IMR-90 (cell line): ENCODE data around the gene ARHGEF33. TPM values are rescaled to one million over a fixed set of nuclear protein-coding genes. Genes with fewer than 3 reads are reported as not detected.

ENCODE experiments used
- ATAC-seq: fragments of 200-7000 bp; cut with Tn5 transposase; 2 replicates; pipeline ENCODE4 v1.9.1; 2020; ENCODE audit warnings: low read depth, mild to moderate bottlenecking, moderate library complexity
- BruUV-seq: library from RNA; stranded (reverse); fragments of 400-500 nt; replicated peaks from 2 replicates; lab custom pipeline; 2021; lab: Mats Ljungman, UMichigan
- CTCF ChIA-PET: fragments of 300-600 bp; formaldehyde crosslinking; extraction: SDS; loops from one replicate; lab custom pipeline; 2021; ENCODE audit warnings: antibody characterized with exemption; lab: Yijun Ruan, JAX
- POLR2A ChIA-PET: fragments of 300-600 bp; sonication (Branson Sonifier 250); formaldehyde crosslinking; loops from one replicate; lab custom pipeline; 2022; ENCODE audit warnings: antibody characterized with exemption; ENCODE audit not compliant: unreplicated experiment; lab: Charles Lee
- DNase-seq: peaks from one replicate; pipeline ENCODE4 v3.0.0; 2013
- H2AFZ ChIP-seq: replicated peaks from 2 replicates; pipeline ENCODE3; 2013; ENCODE audit warnings: low read length, mild to moderate bottlenecking; ENCODE audit not compliant: poor library complexity
- H2AK5ac ChIP-seq: 2 replicates; pipeline ENCODE4 v1.6.1; 2013; ENCODE audit warnings: low read depth, low read length, inconsistent platforms
- H2AK9ac ChIP-seq: replicated peaks from 2 replicates; pipeline ENCODE3; 2013; ENCODE audit warnings: mild to moderate bottlenecking, low read depth, low read length, moderate library complexity; ENCODE audit not compliant: poor library complexity
- H2BK120ac ChIP-seq: 2 replicates; pipeline ENCODE4 v1.6.1; 2013; ENCODE audit warnings: low read depth, low read length, inconsistent platforms
- H2BK15ac ChIP-seq: 3 replicates; pipeline ENCODE4 v1.6.1; 2013; ENCODE audit warnings: low read depth, low read length, inconsistent platforms
- H2BK20ac ChIP-seq: 2 replicates; pipeline ENCODE4 v1.6.1; 2013; ENCODE audit warnings: low read depth, mild to moderate bottlenecking, inconsistent platforms, low read length, moderate library complexity
- H2BK5ac ChIP-seq: 2 replicates; pipeline ENCODE4 v1.6.1; 2013; ENCODE audit warnings: mild to moderate bottlenecking, low read depth, low read length, inconsistent platforms; ENCODE audit not compliant: poor library complexity, severe bottlenecking
- H3K14ac ChIP-seq: replicated peaks from 2 replicates; pipeline ENCODE4 v1.6.1; 2013; ENCODE audit warnings: low read depth, low read length, inconsistent platforms
- H3K18ac ChIP-seq: 2 replicates; pipeline ENCODE4 v1.6.1; 2013; ENCODE audit warnings: low read depth, low read length, control low read depth
- H3K23ac ChIP-seq: 2 replicates; pipeline ENCODE4 v1.6.1; 2013; ENCODE audit warnings: low read depth, low read length, inconsistent platforms
- H3K27ac ChIP-seq: 2 replicates; pipeline ENCODE4 v1.5.1; 2013; ENCODE audit warnings: mild to moderate bottlenecking, control low read depth, low read length; ENCODE audit not compliant: insufficient read depth
- H3K27me3 ChIP-seq: 2 replicates; pipeline ENCODE4 v1.6.1; 2013; ENCODE audit warnings: low read length; ENCODE audit not compliant: control insufficient read depth, insufficient read depth
- H3K36me3 ChIP-seq: 2 replicates; pipeline ENCODE4 v1.6.1; 2013; ENCODE audit warnings: low read length, mixed read lengths; ENCODE audit not compliant: control insufficient read depth, insufficient read depth
- H3K4ac ChIP-seq: 2 replicates; pipeline ENCODE4 v1.6.1; 2013; ENCODE audit warnings: low read depth, low read length, inconsistent platforms
- H3K4me1 ChIP-seq: 2 replicates; pipeline ENCODE4 v1.6.1; 2013; ENCODE audit warnings: low read length, mixed read lengths; ENCODE audit not compliant: control insufficient read depth, insufficient read depth
- H3K4me2 ChIP-seq: 2 replicates; pipeline ENCODE4 v1.6.1; 2013; ENCODE audit warnings: low read depth, mild to moderate bottlenecking, control low read depth, low read length, moderate library complexity
- H3K4me3 ChIP-seq: 2 replicates; pipeline ENCODE4 v1.5.1; 2013; ENCODE audit warnings: low read depth, mild to moderate bottlenecking, control low read depth, low read length, moderate library complexity; ENCODE audit not compliant: insufficient read depth
- H3K56ac ChIP-seq: 2 replicates; pipeline ENCODE4 v1.6.1; 2013; ENCODE audit warnings: low read length, inconsistent platforms; ENCODE audit not compliant: insufficient read depth; ENCODE audit errors: extremely low read depth
- H3K79me1 ChIP-seq, 2 experiments: 2 replicates each; pipeline ENCODE4 v1.6.1; 2013; ENCODE audit warnings: low read length in 2 of 2, inconsistent platforms in 1 of 2, low read depth in 1 of 2
- H3K9ac ChIP-seq: 2 replicates; pipeline ENCODE4 v1.6.1; 2013; ENCODE audit warnings: low read depth, low read length, control low read depth
- H3K9me1 ChIP-seq: 2 replicates; pipeline ENCODE4 v1.6.1; 2013; ENCODE audit warnings: low read length, inconsistent platforms; ENCODE audit not compliant: insufficient read depth
- H3K9me3 ChIP-seq: 2 replicates; pipeline ENCODE4 v1.6.1; 2013; ENCODE audit warnings: low read length; ENCODE audit not compliant: control insufficient read depth, insufficient read depth
- H4K20me1 ChIP-seq: 2 replicates; pipeline ENCODE4 v1.6.1; 2013; ENCODE audit warnings: low read length, inconsistent platforms; ENCODE audit not compliant: insufficient read depth
- H4K5ac ChIP-seq: 2 replicates; pipeline ENCODE4 v1.6.1; 2013; ENCODE audit warnings: mild to moderate bottlenecking, low read depth, low read length, control low read depth
- H4K8ac ChIP-seq, 2 experiments: 2 replicates each; pipeline ENCODE4 v1.6.1; 2013; ENCODE audit warnings: low read depth in 2 of 2, low read length in 2 of 2, control low read depth in 1 of 2, inconsistent platforms in 1 of 2
- H4K91ac ChIP-seq: 2 replicates; pipeline ENCODE4 v1.6.1; 2013; ENCODE audit warnings: low read depth, low read length, inconsistent platforms; ENCODE audit not compliant: insufficient read depth
- BHLHE40 ChIP-seq: fragments of 150-350 bp; IDR thresholded peaks from 2 replicates; pipeline ENCODE4 v1.6.1; 2016; ENCODE audit warnings: mild to moderate bottlenecking, low read depth, low read length
- CHD1 ChIP-seq: IDR thresholded peaks from 2 replicates; pipeline ENCODE4 v1.6.1; 2012; ENCODE audit warnings: low read depth, low read length, improper control_type of control experiment
- FOS ChIP-seq: fragments of 150-350 bp; IDR thresholded peaks from 2 replicates; pipeline ENCODE4 v1.6.1; 2016; ENCODE audit warnings: low read depth, low read length
- MAFK ChIP-seq: IDR thresholded peaks from 2 replicates; pipeline ENCODE4 v1.6.1; 2012; ENCODE audit warnings: low read depth, low read length, improper control_type of control experiment
- NFE2L2 ChIP-seq: fragments of 150-350 bp; IDR thresholded peaks from 2 replicates; pipeline ENCODE4 v1.6.1; 2016; ENCODE audit warnings: low read depth, mild to moderate bottlenecking, low read length
- RFX5 ChIP-seq: IDR thresholded peaks from 2 replicates; pipeline ENCODE4 v1.8.0; 2012; ENCODE audit warnings: low read depth, mild to moderate bottlenecking, low read length, moderate library complexity
- SMC3 ChIP-seq: fragments of 150-350 bp; IDR thresholded peaks from 2 replicates; pipeline ENCODE4 v1.6.1; 2016; ENCODE audit warnings: low read depth, mild to moderate bottlenecking, antibody characterized with exemption, low read length, moderate library complexity
- USF2 ChIP-seq: fragments of 150-350 bp; IDR thresholded peaks from 2 replicates; pipeline ENCODE4 v1.6.1; 2017; ENCODE audit warnings: mild to moderate bottlenecking, antibody characterized with exemption, low read length, low read depth
- WGBS, 2 experiments: methylation state at CpG; one replicate each; pipeline versions ENCODE4 v1.1.5 to v1.1.7; 2013; ENCODE audit warnings: missing lambda C conversion rate in 2 of 2; ENCODE audit not compliant: insufficient read length in 1 of 2; ENCODE audit errors: extremely low coverage in 2 of 2; 5-methylcytosine and 5-hydroxymethylcytosine counted together
- dilution Hi-C: fragments of 300-500 bp; cut with HindIII; formaldehyde crosslinking; loops from one replicate; pipeline ENCODE4 v1.14.3; 2018; ENCODE audit warnings: low sequenced_read_pairs; ENCODE audit not compliant: unreplicated experiment
- in situ Hi-C: fragments of 300-500 bp; cut with MboI; formaldehyde crosslinking; loops from 3 replicates; pipeline ENCODE4 v1.14.3; 2019; ENCODE audit warnings: low sequenced_read_pairs, inconsistent platforms, mixed read lengths
- intact Hi-C: fragments of 100-400 bp; cut with micrococcal nuclease; formaldehyde crosslinking; loops from 2 replicates; pipeline ENCODE4 v1.10.0; 2022
- polyA plus RNA-seq, 3 experiments: library from polyadenylated mRNA; depleted of rRNA; stranded (reverse); fragments of >200 nt; gene quantifications; 2 replicates each; pipeline ENCODE4 v1.2.3, GENCODE V29; 2012; ENCODE audit warnings: low replicate concordance in 1 of 3
- total RNA-seq: library from RNA; depleted of rRNA; stranded (reverse); fragments of >200 nt; gene quantifications from 2 replicates; pipeline ENCODE4 v1.2.3, GENCODE V29; 2012

The ARHGEF33 gene
- total and polyA plus RNA-seq, 2 of the 4 experiments (the other 2 are of a cell fraction) = 0.18 to 0.21 TPM

DNA sequence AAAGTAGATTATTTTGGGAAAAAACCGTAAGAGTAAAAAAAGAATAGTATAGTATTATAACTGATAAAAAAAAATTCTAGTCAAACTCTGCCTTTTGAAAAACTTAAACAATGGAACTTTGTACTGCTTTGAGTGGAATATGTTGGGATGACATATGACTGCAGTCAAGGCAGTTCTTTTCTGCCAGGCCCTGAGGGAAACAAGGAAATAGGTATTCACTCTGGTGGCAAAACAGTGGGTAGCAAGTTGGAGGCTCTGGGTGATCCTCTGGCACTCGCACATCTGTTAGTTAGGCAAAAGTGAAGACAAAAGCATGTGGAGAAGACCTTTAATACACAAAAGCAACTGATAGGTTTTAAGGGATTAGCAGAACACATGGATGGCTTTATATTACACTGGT, 102.2 kb downstream of the ARHGEF33 start:
- H2BK15ac ChIP-seq = no peak overlapping the region
- in situ Hi-C loops (no loop called here), dilution Hi-C loops (no loop called here), intact Hi-C loops (loop anchor here (10.0 kb wide), 1 partner anchor 117 kb away; the partner anchor contains the start of genes DHX57 and MORN2)
- no peak overlapping the region for H3K27ac ChIP-seq
- no peak overlapping the region for H2AK5ac ChIP-seq
- H3K4me3 ChIP-seq = no peak overlapping the region
- H2BK120ac ChIP-seq = no peak overlapping the region
- H3K18ac ChIP-seq = no peak overlapping the region
- H2AK9ac ChIP-seq = no peak overlapping the region
- no peaks in the 10 kb centered on the region for H4K20me1 ChIP-seq
- ChIA-PET CTCF (interaction anchor here (0.6 kb wide), 1 partner anchor 121 kb away, joined by 3 read pairs; no protein-coding TSS in a partner anchor), POLR2A (no interaction called here)
- no peak for ATAC-seq
- H2BK5ac ChIP-seq = no peak overlapping the region
- H3K23ac ChIP-seq = no peak overlapping the region
- WGBS, 2 experiments = 100% methylated on average over 1 of the region's 2 CpGs; no CpG with 5 or more reads in 1 of the 2 experiments
- H2AFZ ChIP-seq = no peak overlapping the region
- H4K5ac ChIP-seq = no peak overlapping the region
- H3K56ac ChIP-seq = no peak overlapping the region
- no peaks in the 10 kb centered on the region for H3K4me1 ChIP-seq
- H3K4ac ChIP-seq = no peak overlapping the region
- H3K14ac ChIP-seq = no peak overlapping the region
- TF ChIP-seq MAFK = no peak
- TF ChIP-seq NFE2L2 = no peak
- no peak for TF ChIP-seq FOS
- TF ChIP-seq BHLHE40 = no peak
- TF ChIP-seq USF2 = no peak
- no peak for TF ChIP-seq RFX5
- no peak for TF ChIP-seq CHD1
- no peak for TF ChIP-seq SMC3
- no peak overlapping the region for H3K4me2 ChIP-seq
- no peak for DNase-seq
- no peaks in the 10 kb centered on the region for H3K27me3 ChIP-seq
- H3K36me3 ChIP-seq = peaks cover 17% of the 10 kb centered on the region
- no peak overlapping the region for H4K8ac ChIP-seq
- no peak overlapping the region for H3K9ac ChIP-seq
- H3K9me1 ChIP-seq = no peaks in the 10 kb centered on the region; the same call in 1 of the 2 replicates
- no TSS peak for BruUV-seq
- H3K79me1 ChIP-seq = peaks cover 0 to 4% of the 10 kb centered on the region in 2 experiments; a peak in 1 of 4 replicates
- H4K91ac ChIP-seq = no peak overlapping the region
- H3K9me3 ChIP-seq = no peaks in the 10 kb centered on the region
- H2BK20ac ChIP-seq = no peak overlapping the region
